Tongue (tissue), 2 donors: ENCODE measurements around the gene XAGE3. TPM values are rescaled to one million over a fixed set of nuclear protein-coding genes. Genes with fewer than 3 reads are reported as not detected.

Experiments used
- DNase-seq: peaks from one replicate; pipeline ENCODE4 v3.0.0-alpha.2; 2015
- total RNA-seq: library from RNA; depleted of rRNA; stranded (reverse); fragments of >200 nt; gene quantifications from one replicate; pipeline ENCODE4 v1.2.3, GENCODE V29; 2014

XAGE3 gene
- total RNA-seq, 1 donor from 2014 or later = not detected

GRCh38 chrX:52839137-52839536 lies 28.7 kb downstream of the XAGE3 start:
- no peak for DNase-seq

- no peak for DNase-seq
Observed at GRCh38 chrX:52830551-52830950, 37.3 kb downstream of the XAGE3 start.

- DNase-seq = no peak
Observed at GRCh38 chrX:52824608-52825007, 43.3 kb downstream of the XAGE3 start.

GRCh38 chrX:52821079-52821760 lies 46.7 kb downstream of the XAGE3 start:
- no peak for DNase-seq

GRCh38 chrX:52819788-52820187 lies 48.1 kb downstream of the XAGE3 start:
- no peak for DNase-seq

Other genes with a start within 250 kb of the XAGE3 start
- gene SSX7, start 213.2 kb downstream of the XAGE3 start, total RNA-seq = not detected
- gene SSX2, start 160.9 kb downstream of the XAGE3 start, total RNA-seq = not detected
- not detected for gene SSX2B, start 116.8 kb downstream of the XAGE3 start, total RNA-seq
- gene SPANXN5, start 70.7 kb downstream of the XAGE3 start, total RNA-seq = not detected
- not detected for gene XAGE5, start 56.8 kb downstream of the XAGE3 start, total RNA-seq
- gene FAM156B, start 29.2 kb upstream of the XAGE3 start, total RNA-seq = 19.4 TPM
- gene FAM156A, start 90.4 kb upstream of the XAGE3 start, total RNA-seq = 20.6 TPM
- 3.1 TPM for gene GPR173, start 180.7 kb upstream of the XAGE3 start, total RNA-seq
- gene TSPYL2, start 214.3 kb upstream of the XAGE3 start, total RNA-seq = 16.2 TPM
- 19.3 TPM for gene KANTR, start 226.1 kb upstream of the XAGE3 start, total RNA-seq